PFSK-1 (cell line): ENCODE results near the gene OSGIN1.

Source experiments
- FOXP2 ChIP-seq: optimal IDR thresholded peaks from 2 replicates; pipeline ENCODE3; 2011; ENCODE audit warnings: borderline replicate concordance, control low read depth, inconsistent platforms; ENCODE audit not compliant: insufficient read depth; ENCODE audit errors: extremely low read length, extremely low read depth
- POLR2AphosphoS5 ChIP-seq: IDR thresholded peaks from 2 replicates; pipeline ENCODE4 v1.6.1; 2012; ENCODE audit warnings: low read depth, mild to moderate bottlenecking, control low read depth, low read length, moderate library complexity
- SIN3A ChIP-seq: IDR thresholded peaks from 2 replicates; pipeline ENCODE4 v1.6.1; 2012; ENCODE audit warnings: mild to moderate bottlenecking, low read length, moderate library complexity, borderline replicate concordance; ENCODE audit not compliant: insufficient read depth
- TAF1 ChIP-seq: IDR thresholded peaks from 2 replicates; pipeline ENCODE4 v1.6.1; 2012; ENCODE audit warnings: low read length, control low read depth, borderline replicate concordance; ENCODE audit not compliant: insufficient read depth
- TF ChIP-seq, protein P1 (sequence below), 2 experiments: IDR thresholded peaks; 2 replicates each; pipeline versions ENCODE4 v1.6.1 to v1.8.0; 2011 to 2012; ENCODE audit warnings: low read depth in 2 of 2, low read length in 2 of 2, control low read depth in 1 of 2, inconsistent platforms in 1 of 2, mild to moderate bottlenecking in 1 of 2, moderate library complexity in 1 of 2; ENCODE audit not compliant: insufficient read depth in 1 of 2

OSGIN1 gene

DNA sequence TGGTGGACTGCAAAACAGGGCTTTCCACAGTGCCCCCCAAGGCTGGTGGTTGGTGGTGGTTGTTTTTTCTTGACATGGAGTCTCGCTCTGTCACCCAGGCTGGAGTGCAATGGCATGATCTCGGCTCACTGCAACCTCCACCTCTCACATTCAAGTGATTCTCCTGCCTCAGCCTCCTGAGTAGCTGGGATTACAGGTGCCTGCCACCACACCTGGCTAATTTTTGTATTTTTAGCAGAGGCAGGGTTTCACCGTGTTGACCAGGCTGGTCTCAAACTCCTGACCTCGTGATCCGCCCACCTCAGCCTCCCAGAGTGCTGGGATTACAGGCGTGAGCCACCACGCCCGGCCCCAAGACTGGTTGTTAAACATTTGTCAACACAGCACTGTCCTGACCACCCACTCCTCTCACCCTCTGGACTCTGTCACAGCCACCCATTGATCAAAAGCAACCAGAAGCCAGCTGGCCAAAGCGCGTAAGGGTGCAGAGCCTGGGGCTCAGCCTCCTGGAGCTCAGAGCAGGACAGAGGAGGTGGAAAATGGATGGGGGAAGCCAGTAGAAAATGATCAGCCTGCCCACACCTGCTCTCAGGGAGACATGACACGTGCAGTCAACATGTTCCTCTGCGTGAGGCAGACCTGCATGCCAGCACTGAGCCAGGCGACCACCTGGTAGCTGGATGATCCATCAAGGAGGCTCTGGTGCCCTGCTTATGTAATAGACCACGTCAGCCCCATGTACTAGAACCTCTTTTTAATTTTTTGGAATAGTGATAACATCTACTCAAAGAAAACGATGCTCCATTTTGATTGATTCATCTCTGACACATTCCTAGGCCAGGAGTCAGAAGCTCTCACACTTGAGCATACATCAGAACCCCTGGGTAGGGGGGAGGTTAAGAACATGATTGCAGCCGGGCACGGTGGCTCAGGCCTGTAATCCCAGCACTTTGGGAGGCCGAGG, 14.8 kb upstream of the OSGIN1 start:
- no peak for TF ChIP-seq FOXP2
- TF ChIP-seq, protein P1, sequence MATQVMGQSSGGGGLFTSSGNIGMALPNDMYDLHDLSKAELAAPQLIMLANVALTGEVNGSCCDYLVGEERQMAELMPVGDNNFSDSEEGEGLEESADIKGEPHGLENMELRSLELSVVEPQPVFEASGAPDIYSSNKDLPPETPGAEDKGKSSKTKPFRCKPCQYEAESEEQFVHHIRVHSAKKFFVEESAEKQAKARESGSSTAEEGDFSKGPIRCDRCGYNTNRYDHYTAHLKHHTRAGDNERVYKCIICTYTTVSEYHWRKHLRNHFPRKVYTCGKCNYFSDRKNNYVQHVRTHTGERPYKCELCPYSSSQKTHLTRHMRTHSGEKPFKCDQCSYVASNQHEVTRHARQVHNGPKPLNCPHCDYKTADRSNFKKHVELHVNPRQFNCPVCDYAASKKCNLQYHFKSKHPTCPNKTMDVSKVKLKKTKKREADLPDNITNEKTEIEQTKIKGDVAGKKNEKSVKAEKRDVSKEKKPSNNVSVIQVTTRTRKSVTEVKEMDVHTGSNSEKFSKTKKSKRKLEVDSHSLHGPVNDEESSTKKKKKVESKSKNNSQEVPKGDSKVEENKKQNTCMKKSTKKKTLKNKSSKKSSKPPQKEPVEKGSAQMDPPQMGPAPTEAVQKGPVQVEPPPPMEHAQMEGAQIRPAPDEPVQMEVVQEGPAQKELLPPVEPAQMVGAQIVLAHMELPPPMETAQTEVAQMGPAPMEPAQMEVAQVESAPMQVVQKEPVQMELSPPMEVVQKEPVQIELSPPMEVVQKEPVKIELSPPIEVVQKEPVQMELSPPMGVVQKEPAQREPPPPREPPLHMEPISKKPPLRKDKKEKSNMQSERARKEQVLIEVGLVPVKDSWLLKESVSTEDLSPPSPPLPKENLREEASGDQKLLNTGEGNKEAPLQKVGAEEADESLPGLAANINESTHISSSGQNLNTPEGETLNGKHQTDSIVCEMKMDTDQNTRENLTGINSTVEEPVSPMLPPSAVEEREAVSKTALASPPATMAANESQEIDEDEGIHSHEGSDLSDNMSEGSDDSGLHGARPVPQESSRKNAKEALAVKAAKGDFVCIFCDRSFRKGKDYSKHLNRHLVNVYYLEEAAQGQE (IDR thresholded peaks at IDR 0.05; ENCODE audit: insufficient read depth in 1 of 2, low read depth in 2 of 2, low read length in 2 of 2) = no peak
- TF ChIP-seq SIN3A = no peak

GRCh38 chr16:83939266-83939855, 13.7 kb upstream of the OSGIN1 start:
- TF ChIP-seq SIN3A (0 out of 2 replicates have a peak, but pooled peaks have one; percentile 28), TAF1 (0 out of 2 replicates have a peak, but pooled peaks have one; percentile 48), FOXP2 (no peak), POLR2AphosphoS5 (peak; percentile 61; the same call in 1 of the 2 replicates)
- TF ChIP-seq, protein P1 (IDR thresholded peaks at IDR 0.05; ENCODE audit: insufficient read depth in 1 of 2, low read depth in 2 of 2, low read length in 2 of 2) = no peak

- TF ChIP-seq POLR2AphosphoS5 = no peak
- TF ChIP-seq, protein P1 (IDR thresholded peaks at IDR 0.05; ENCODE audit: insufficient read depth in 1 of 2, low read depth in 2 of 2, low read length in 2 of 2) = no peak
- TF ChIP-seq SIN3A = no peak
- no peak for TF ChIP-seq FOXP2
- TF ChIP-seq TAF1 = no peak
Measured at GRCh38 chr16:83940119-83940518, 12.9 kb upstream of the OSGIN1 start.

- TF ChIP-seq TAF1 (no peak), POLR2AphosphoS5 (no peak)
- TF ChIP-seq, protein P1 (IDR thresholded peaks at IDR 0.05; ENCODE audit: insufficient read depth in 1 of 2, low read depth in 2 of 2, low read length in 2 of 2) = no peak
Measured at GRCh38 chr16:83940630-83941378, 12.2 kb upstream of the OSGIN1 start.
